SH-SY5Y (cell line): Measurements from ENCODE around the gene NRN1.

Experiments used
- GATA2 ChIP-seq: IDR thresholded peaks from 2 replicates; pipeline ENCODE4 v1.6.1; 2011; ENCODE audit warnings: mild to moderate bottlenecking, low read depth, low read length
- GATA3 ChIP-seq: IDR thresholded peaks from 2 replicates; pipeline ENCODE4 v1.6.1; 2011; ENCODE audit warnings: low read depth, mild to moderate bottlenecking, low read length, moderate library complexity

GRCh38 chr6:5990786-5991185 lies 15.9 kb downstream of the NRN1 start:
- TF ChIP-seq GATA2 = no peak
- TF ChIP-seq GATA3 = no peak
